ENCODE measurements around the gene HNRNPC. TPM values are rescaled to one million over a fixed set of nuclear protein-coding genes. Genes with fewer than 3 reads are reported as not detected.

HNRNPC gene
- total RNA-seq, 1 donor = 273 TPM

Other genes with a start within 250 kb of the HNRNPC start
- 21.8 TPM for gene NDRG2, start 244.4 kb downstream of the HNRNPC start, total RNA-seq
- gene TPPP2, start 239.2 kb downstream of the HNRNPC start, total RNA-seq = not detected
- gene RNASE13, start 234.6 kb downstream of the HNRNPC start, total RNA-seq = not detected
- not detected for gene RNASE7, start 227.1 kb downstream of the HNRNPC start, total RNA-seq
- not detected for gene RNASE8, start 211.6 kb downstream of the HNRNPC start, total RNA-seq
- gene ARHGEF40, start 199.1 kb downstream of the HNRNPC start, total RNA-seq = 35.5 TPM
- gene ZNF219, start 170.8 kb downstream of the HNRNPC start, total RNA-seq = 31.2 TPM
- gene TMEM253, start 168.4 kb downstream of the HNRNPC start, total RNA-seq = not detected
- under 0.01 TPM for gene OR5AU1, start 113.4 kb downstream of the HNRNPC start, total RNA-seq
- gene RPGRIP1, start 10.6 kb upstream of the HNRNPC start, total RNA-seq = under 0.01 TPM
- 50.4 TPM for gene SUPT16H, start 114.6 kb upstream of the HNRNPC start, total RNA-seq
- gene CHD8, start 186.7 kb upstream of the HNRNPC start, total RNA-seq = 78.6 TPM
- 19.1 TPM for gene RAB2B, start 207.5 kb upstream of the HNRNPC start, total RNA-seq
- 36.9 TPM for gene TOX4, start 207.8 kb upstream of the HNRNPC start, total RNA-seq
- gene METTL3, start 241.9 kb upstream of the HNRNPC start, total RNA-seq = 126 TPM